ENCODE measurements around the gene HIP1R.

DNA sequence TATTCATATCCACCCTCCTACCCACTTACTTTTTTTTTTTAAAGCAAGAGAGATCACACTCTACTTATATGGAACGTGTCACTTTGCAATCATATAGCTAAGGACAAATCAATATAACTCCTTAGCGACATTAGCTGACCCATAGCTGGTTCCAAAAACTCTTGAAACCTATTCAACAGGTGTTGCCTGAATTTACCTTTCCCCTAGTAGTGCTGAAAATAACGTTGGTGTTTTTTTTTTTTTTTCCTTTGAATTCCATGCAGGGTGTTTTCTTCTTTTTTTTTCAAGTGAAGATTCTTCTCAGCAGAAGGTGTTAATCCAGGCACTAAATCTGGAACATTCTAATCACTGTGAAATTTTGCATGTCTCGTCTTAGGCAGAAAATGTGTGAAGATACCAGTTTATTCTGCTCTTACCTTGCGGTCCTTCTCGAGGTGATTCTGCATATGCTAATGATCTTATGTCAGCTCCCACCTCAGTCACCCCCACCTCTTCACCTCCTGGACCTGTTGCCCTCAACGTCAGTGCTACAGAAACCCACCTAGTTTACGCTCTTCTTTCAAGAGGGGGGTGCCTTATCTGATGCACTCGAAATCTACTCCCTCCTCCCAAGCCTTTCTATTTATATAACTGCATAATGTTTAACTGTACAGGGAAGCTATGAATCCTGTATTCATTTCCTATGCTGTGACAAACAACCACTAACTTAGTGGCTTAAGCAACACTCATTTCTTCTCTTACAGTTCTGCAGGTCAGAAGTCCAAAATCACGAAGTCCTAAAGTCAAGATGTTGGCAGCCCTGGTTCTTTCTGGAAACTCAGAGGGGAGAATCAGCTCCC, 67.8 kb downstream of the HIP1R start:
- no peak for TF ChIP-seq POLR2A (IDR thresholded peaks at IDR 0.05; ENCODE audit: control extremely low read depth in 1 of 2, low read depth in 2 of 2, low read length in 2 of 2)
- TF ChIP-seq, protein P1, sequence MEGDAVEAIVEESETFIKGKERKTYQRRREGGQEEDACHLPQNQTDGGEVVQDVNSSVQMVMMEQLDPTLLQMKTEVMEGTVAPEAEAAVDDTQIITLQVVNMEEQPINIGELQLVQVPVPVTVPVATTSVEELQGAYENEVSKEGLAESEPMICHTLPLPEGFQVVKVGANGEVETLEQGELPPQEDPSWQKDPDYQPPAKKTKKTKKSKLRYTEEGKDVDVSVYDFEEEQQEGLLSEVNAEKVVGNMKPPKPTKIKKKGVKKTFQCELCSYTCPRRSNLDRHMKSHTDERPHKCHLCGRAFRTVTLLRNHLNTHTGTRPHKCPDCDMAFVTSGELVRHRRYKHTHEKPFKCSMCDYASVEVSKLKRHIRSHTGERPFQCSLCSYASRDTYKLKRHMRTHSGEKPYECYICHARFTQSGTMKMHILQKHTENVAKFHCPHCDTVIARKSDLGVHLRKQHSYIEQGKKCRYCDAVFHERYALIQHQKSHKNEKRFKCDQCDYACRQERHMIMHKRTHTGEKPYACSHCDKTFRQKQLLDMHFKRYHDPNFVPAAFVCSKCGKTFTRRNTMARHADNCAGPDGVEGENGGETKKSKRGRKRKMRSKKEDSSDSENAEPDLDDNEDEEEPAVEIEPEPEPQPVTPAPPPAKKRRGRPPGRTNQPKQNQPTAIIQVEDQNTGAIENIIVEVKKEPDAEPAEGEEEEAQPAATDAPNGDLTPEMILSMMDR (IDR thresholded peaks at IDR 0.05; ENCODE audit: control extremely low read depth in 1 of 3, insufficient read depth in 1 of 3, low read depth in 1 of 3, low read length in 3 of 3), result no peak
- no peak for TF ChIP-seq EZH2 (IDR thresholded peaks at IDR 0.05; ENCODE audit: low read depth, low read length, severe bottlenecking)
